Muscle of leg (tissue), 11 donors: ENCODE measurements around the gene PIGA. TPM values are rescaled to one million over a fixed set of nuclear protein-coding genes. Genes with fewer than 3 reads are reported as not detected.
A peak's percentile ranks its signal among the peaks of the same experiment; 100 is the strongest.

Source experiments
- DNase-seq: peaks from one replicate; pipeline ENCODE4 v3.0.0; 2013
- H3K27ac ChIP-seq: one replicate; pipeline ENCODE4 v1.5.1; 2013; ENCODE audit warnings: mild to moderate bottlenecking, low read length, control low read depth
- H3K27me3 ChIP-seq: one replicate; pipeline ENCODE4 v1.6.1; 2013; ENCODE audit warnings: low read length; ENCODE audit not compliant: control insufficient read depth, insufficient read depth
- H3K36me3 ChIP-seq: one replicate; pipeline ENCODE4 v1.6.1; 2013; ENCODE audit warnings: low read length; ENCODE audit not compliant: control insufficient read depth, insufficient read depth
- H3K4me1 ChIP-seq: one replicate; pipeline ENCODE4 v1.6.1; 2013; ENCODE audit warnings: low read length; ENCODE audit not compliant: control insufficient read depth, insufficient read depth
- H3K4me3 ChIP-seq: one replicate; pipeline ENCODE4 v1.5.1; 2013; ENCODE audit warnings: low read length, control low read depth
- H3K9me3 ChIP-seq: replicated peaks from 2 replicates; pipeline ENCODE4 v1.6.1; 2013; ENCODE audit warnings: low read depth, low read length; ENCODE audit not compliant: control insufficient read depth
- WGBS: methylation state at CpG from one replicate; pipeline ENCODE4 v1.1.5; 2013; ENCODE audit warnings: missing lambda C conversion rate; ENCODE audit not compliant: insufficient coverage; 5-methylcytosine and 5-hydroxymethylcytosine counted together
- polyA plus RNA-seq, 8 donors: library from polyadenylated mRNA; unstranded; fragments of 120-200 nt; gene quantifications; one replicate each; pipeline versions ENCODE4 v1.2.1 to v1.2.3, GENCODE V29; 2013; ENCODE audit warnings: inconsistent platforms in 1 of 8, low replicate concordance in 1 of 8; ENCODE audit not compliant: insufficient read length in 8 of 8, insufficient read depth in 1 of 8
- total RNA-seq: library from RNA; stranded (reverse); fragments of 120-200 nt; gene quantifications from one replicate; pipeline ENCODE4 v1.2.4, GENCODE V29; 2013

The PIGA gene
- total and polyA plus RNA-seq, 9 donors: 4.5 to 8.3 (median 6.2) TPM

- 29% methylated on average over 5 of the region's 8 CpGs for WGBS
- Histone ChIP-seq H3K27ac (no peak overlapping the region), H3K4me3 (no peak overlapping the region), H3K27me3 (peaks cover 7% of the 10 kb centered on the region), H3K36me3 (no peaks in the 10 kb centered on the region), H3K9me3 (no peaks in the 10 kb centered on the region), H3K4me1 (no peaks in the 10 kb centered on the region)
- DNase-seq: peak; percentile 11
These were observed 15.1 kb upstream of the PIGA start for GRCh38 chrX:15350329-15350996.

- Histone ChIP-seq H3K4me3 (no peak overlapping the region), H3K36me3 (no peaks in the 10 kb centered on the region), H3K27me3 (peaks cover 10% of the 10 kb centered on the region), H3K9me3 (no peaks in the 10 kb centered on the region), H3K27ac (no peak overlapping the region), H3K4me1 (no peaks in the 10 kb centered on the region)
- DNase-seq: peak; percentile 82
- WGBS: 0% methylated on average over 1 of the region's 2 CpGs
These were observed 13.7 kb upstream of the PIGA start for GRCh38 chrX:15349046-15349445.

- H3K9me3 ChIP-seq: no peaks in the 10 kb centered on the region
- no peaks in the 10 kb centered on the region for H3K4me1 ChIP-seq
- H3K4me3 ChIP-seq: no peak overlapping the region
- 74% methylated on average over 2 of the region's 3 CpGs for WGBS
- no peak overlapping the region for H3K27ac ChIP-seq
- DNase-seq: peak; percentile 15
- H3K36me3 ChIP-seq: no peaks in the 10 kb centered on the region
- peaks cover 20% of the 10 kb centered on the region for H3K27me3 ChIP-seq
These were observed 10.7 kb upstream of the PIGA start for GRCh38 chrX:15345976-15346375.

- H3K27me3 ChIP-seq: peaks cover 21% of the 10 kb centered on the region
- H3K27ac ChIP-seq: no peak overlapping the region
- no peaks in the 10 kb centered on the region for H3K36me3 ChIP-seq
- no peak for DNase-seq
- H3K9me3 ChIP-seq: no peaks in the 10 kb centered on the region
- no peaks in the 10 kb centered on the region for H3K4me1 ChIP-seq
- no peak overlapping the region for H3K4me3 ChIP-seq
These were observed 8.8 kb upstream of the PIGA start for GRCh38 chrX:15344106-15344505.

GRCh38 chrX:15343075-15343476 is 7.8 kb upstream of the PIGA start:
- Histone ChIP-seq H3K9me3 (no peaks in the 10 kb centered on the region), H3K27me3 (peaks cover 21% of the 10 kb centered on the region), H3K4me1 (no peaks in the 10 kb centered on the region), H3K27ac (no peak overlapping the region), H3K4me3 (no peak overlapping the region), H3K36me3 (no peaks in the 10 kb centered on the region)
- no CpG with 5 or more reads among the region's 5 CpGs for WGBS
- no peak for DNase-seq

GRCh38 chrX:15340867-15341266 is 5.5 kb upstream of the PIGA start:
- Histone ChIP-seq H3K9me3 (no peaks in the 10 kb centered on the region), H3K27me3 (peaks cover 25% of the 10 kb centered on the region), H3K36me3 (no peaks in the 10 kb centered on the region), H3K27ac (no peak overlapping the region), H3K4me1 (no peaks in the 10 kb centered on the region), H3K4me3 (no peak overlapping the region)
- DNase-seq: no peak
- 59% methylated on average over 2 of the region's 2 CpGs for WGBS

- H3K4me1 ChIP-seq: no peaks in the 10 kb centered on the region
- peak overlapping the region; percentile 33 for H3K4me3 ChIP-seq
- DNase-seq: peak; percentile 48
- 25% methylated on average over 4 of the region's 10 CpGs for WGBS
- H3K27ac ChIP-seq: peak overlapping the region; percentile 25
- peaks cover 5% of the 10 kb centered on the region for H3K36me3 ChIP-seq
- H3K9me3 ChIP-seq: no peaks in the 10 kb centered on the region
- peaks cover 29% of the 10 kb centered on the region for H3K27me3 ChIP-seq
These were observed 695 bp upstream of the PIGA start for GRCh38 chrX:15336023-15336413.

GRCh38 chrX:15334561-15334960 is 762 bp downstream of the PIGA start:
- peaks cover 25% of the 10 kb centered on the region for H3K27me3 ChIP-seq
- no peaks in the 10 kb centered on the region for H3K4me1 ChIP-seq
- H3K9me3 ChIP-seq: no peaks in the 10 kb centered on the region
- DNase-seq: peak; percentile 16
- peak overlapping the region; percentile 90 for H3K27ac ChIP-seq
- peak overlapping the region; percentile 87 for H3K4me3 ChIP-seq
- 50% methylated on average over 3 of the region's 7 CpGs for WGBS
- H3K36me3 ChIP-seq: peaks cover 5% of the 10 kb centered on the region

- whole genome bisulfite sequencing: 47% methylated on average over 2 of the region's 2 CpGs
- Histone ChIP-seq H3K27me3 (peaks cover 8% of the 10 kb centered on the region), H3K9me3 (no peaks in the 10 kb centered on the region), H3K27ac (no peak overlapping the region), H3K4me3 (no peak overlapping the region), H3K4me1 (no peaks in the 10 kb centered on the region), H3K36me3 (peaks cover 5% of the 10 kb centered on the region)
- DNase-seq: no peak
These were observed 6.5 kb downstream of the PIGA start for GRCh38 chrX:15328821-15329220.

- DNase-seq: no peak
- WGBS: 60% methylated on average over 1 of the region's 3 CpGs
- peaks cover 5% of the 10 kb centered on the region for H3K36me3 ChIP-seq
- peaks cover 6% of the 10 kb centered on the region for H3K27me3 ChIP-seq
- H3K27ac ChIP-seq: no peak overlapping the region
- H3K4me3 ChIP-seq: no peak overlapping the region
- H3K4me1 ChIP-seq: no peaks in the 10 kb centered on the region
- H3K9me3 ChIP-seq: no peaks in the 10 kb centered on the region
These were observed 7.2 kb downstream of the PIGA start for GRCh38 chrX:15328131-15328530.

- Histone ChIP-seq H3K9me3 (no peaks in the 10 kb centered on the region), H3K4me1 (no peaks in the 10 kb centered on the region), H3K27me3 (peaks cover 8% of the 10 kb centered on the region), H3K36me3 (peaks cover 2% of the 10 kb centered on the region), H3K27ac (no peak overlapping the region), H3K4me3 (no peak overlapping the region)
- no CpG with 5 or more reads among the region's 5 CpGs for WGBS
- no peak for DNase-seq
These were observed 12.9 kb downstream of the PIGA start for GRCh38 chrX:15322472-15322871.
